ENCODE results near the gene ALPK3.

ALPK3 gene

GRCh38 chr15:84816694-84817465 is at the start of gene ALPK3:
Gene ALPK3 (plus strand): TSS chr15:84817356. CDS start chr15:84817453, 97 bp downstream.
- Histone ChIP-seq H3K9me3 (ENCODE audit: control insufficient read depth, insufficient read depth, low read length) (no peaks in the 10 kb centered on the region), H3K9ac (ENCODE audit: low read depth, low read length) (peak within 1 kb of the TSS; percentile 8; the same call in 1 of the 2 replicates), H3K27ac (ENCODE audit: low read depth, low read length) (peak within 1 kb of the TSS; percentile 70), H3K36me3 (ENCODE audit: control insufficient read depth, insufficient read depth, low read length) (no peaks in the 10 kb centered on the region), H3K4me3 (ENCODE audit: low read depth, low read length) (peak within 1 kb of the TSS; percentile 39), H3K4me1 (ENCODE audit: control insufficient read depth, insufficient read depth, low read length) (peaks cover 27% of the 10 kb centered on the region), H3K27me3 (ENCODE audit: control insufficient read depth, insufficient read depth, low read length) (no peaks in the 10 kb centered on the region)

- Histone ChIP-seq H3K4me1 (ENCODE audit: control insufficient read depth, insufficient read depth, low read length) (no peaks in the 10 kb centered on the region), H3K9ac (ENCODE audit: low read depth, low read length) (no peak overlapping the region), H3K27me3 (ENCODE audit: control insufficient read depth, insufficient read depth, low read length) (no peaks in the 10 kb centered on the region), H3K27ac (ENCODE audit: low read depth, low read length) (no peak overlapping the region), H3K36me3 (ENCODE audit: control insufficient read depth, insufficient read depth, low read length) (peaks cover 17% of the 10 kb centered on the region), H3K9me3 (ENCODE audit: control insufficient read depth, insufficient read depth, low read length) (no peaks in the 10 kb centered on the region), H3K4me3 (ENCODE audit: low read depth, low read length) (no peak overlapping the region)
These were observed 45.1 kb upstream of the ALPK3 start for GRCh38 chr15:84772031-84772430.

DNA sequence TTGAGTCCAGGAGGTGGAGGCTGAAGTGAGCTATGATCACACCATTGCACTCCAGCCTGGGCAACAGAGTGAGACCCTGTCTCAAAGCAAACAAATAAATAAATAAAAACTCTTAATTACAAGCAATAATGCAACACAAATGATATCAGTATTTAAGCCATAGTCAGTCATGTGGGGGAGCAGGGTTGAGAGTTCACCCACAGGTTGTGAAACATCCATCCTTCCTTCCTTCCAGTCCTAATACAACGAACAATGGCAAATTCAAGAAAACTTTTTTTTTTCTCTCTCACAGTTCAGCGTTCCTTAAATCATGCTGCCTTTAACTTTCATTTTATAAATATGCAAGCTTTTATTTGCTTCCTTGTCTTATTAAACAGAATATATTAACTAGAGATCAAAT is 44.7 kb upstream of the ALPK3 start:
- Histone ChIP-seq H3K27me3 (ENCODE audit: control insufficient read depth, insufficient read depth, low read length) (no peaks in the 10 kb centered on the region), H3K36me3 (ENCODE audit: control insufficient read depth, insufficient read depth, low read length) (peaks cover 14% of the 10 kb centered on the region), H3K9ac (ENCODE audit: low read depth, low read length) (no peak overlapping the region), H3K27ac (ENCODE audit: low read depth, low read length) (no peak overlapping the region), H3K9me3 (ENCODE audit: control insufficient read depth, insufficient read depth, low read length) (no peaks in the 10 kb centered on the region), H3K4me1 (ENCODE audit: control insufficient read depth, insufficient read depth, low read length) (no peaks in the 10 kb centered on the region), H3K4me3 (ENCODE audit: low read depth, low read length) (no peak overlapping the region)

DNA sequence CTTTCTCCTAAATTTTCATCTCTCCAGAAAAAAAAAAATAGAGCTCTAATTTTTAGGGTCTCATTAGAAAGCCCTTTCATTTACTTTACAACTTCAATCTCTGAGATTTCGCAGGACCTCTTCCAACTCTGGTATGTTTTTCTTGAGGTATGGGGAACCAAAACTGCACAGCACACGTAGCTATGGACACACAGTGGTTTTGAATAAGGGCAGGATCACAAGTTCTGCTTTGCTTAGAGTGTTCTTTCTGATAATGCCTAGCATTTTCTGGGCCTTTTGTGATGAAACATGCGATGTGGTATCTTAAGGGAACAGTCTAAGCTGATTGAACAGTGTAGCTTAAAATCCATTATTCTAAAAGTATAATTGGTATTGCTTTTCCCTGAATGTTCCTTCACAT is 43.4 kb upstream of the ALPK3 start:
- H3K4me1 ChIP-seq (ENCODE audit: control insufficient read depth, insufficient read depth, low read length), result peaks cover 5% of the 10 kb centered on the region; the same call in 1 of the 2 replicates
- no peak overlapping the region for H3K27ac ChIP-seq (ENCODE audit: low read depth, low read length)
- no peak overlapping the region for H3K9ac ChIP-seq (ENCODE audit: low read depth, low read length)
- H3K4me3 ChIP-seq (ENCODE audit: low read depth, low read length), result no peak overlapping the region
- H3K9me3 ChIP-seq (ENCODE audit: control insufficient read depth, insufficient read depth, low read length), result no peaks in the 10 kb centered on the region
- H3K36me3 ChIP-seq (ENCODE audit: control insufficient read depth, insufficient read depth, low read length), result peaks cover 12% of the 10 kb centered on the region
- no peaks in the 10 kb centered on the region for H3K27me3 ChIP-seq (ENCODE audit: control insufficient read depth, insufficient read depth, low read length)

GRCh38 chr15:84775867-84776449 is 41.2 kb upstream of the ALPK3 start:
- Histone ChIP-seq H3K9me3 (ENCODE audit: control insufficient read depth, insufficient read depth, low read length) (no peaks in the 10 kb centered on the region), H3K4me3 (ENCODE audit: low read depth, low read length) (no peak overlapping the region), H3K9ac (ENCODE audit: low read depth, low read length) (no peak overlapping the region), H3K27ac (ENCODE audit: low read depth, low read length) (no peak overlapping the region), H3K36me3 (ENCODE audit: control insufficient read depth, insufficient read depth, low read length) (peaks cover 6% of the 10 kb centered on the region), H3K4me1 (ENCODE audit: control insufficient read depth, insufficient read depth, low read length) (peaks cover 5% of the 10 kb centered on the region; the same call in 1 of the 2 replicates), H3K27me3 (ENCODE audit: control insufficient read depth, insufficient read depth, low read length) (no peaks in the 10 kb centered on the region)

GRCh38 chr15:84778194-84778593 is 39.0 kb upstream of the ALPK3 start:
- H3K36me3 ChIP-seq (ENCODE audit: control insufficient read depth, insufficient read depth, low read length), result peaks cover 22% of the 10 kb centered on the region
- H3K27ac ChIP-seq (ENCODE audit: low read depth, low read length), result no peak overlapping the region

DNA sequence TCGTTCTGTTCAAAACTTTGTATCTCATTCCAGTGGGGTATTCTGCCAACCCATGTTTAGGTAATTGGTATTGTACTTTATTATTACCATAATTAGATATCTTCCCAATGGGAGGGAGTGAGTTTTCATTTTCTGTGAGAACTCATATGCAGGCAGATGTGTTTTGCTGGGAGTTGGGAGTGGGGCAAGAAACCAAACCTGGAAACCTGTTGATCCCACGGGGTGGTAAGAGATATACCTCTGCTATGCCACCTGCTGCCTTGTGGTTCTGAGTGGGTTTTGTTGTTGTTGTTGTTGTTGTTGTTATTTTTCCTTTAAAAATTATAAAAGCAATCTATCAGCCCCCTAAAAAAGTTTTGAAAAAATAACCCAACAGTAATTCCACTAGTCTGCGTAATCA is 36.7 kb upstream of the ALPK3 start:
- Histone ChIP-seq H3K9me3 (ENCODE audit: control insufficient read depth, insufficient read depth, low read length) (no peaks in the 10 kb centered on the region), H3K4me3 (ENCODE audit: low read depth, low read length) (no peak overlapping the region), H3K27ac (ENCODE audit: low read depth, low read length) (no peak overlapping the region), H3K9ac (ENCODE audit: low read depth, low read length) (no peak overlapping the region), H3K27me3 (ENCODE audit: control insufficient read depth, insufficient read depth, low read length) (no peaks in the 10 kb centered on the region), H3K4me1 (ENCODE audit: control insufficient read depth, insufficient read depth, low read length) (peaks cover 10% of the 10 kb centered on the region; the same call in 1 of the 2 replicates), H3K36me3 (ENCODE audit: control insufficient read depth, insufficient read depth, low read length) (peaks cover 37% of the 10 kb centered on the region)

More at GRCh38 chr15:84778194-84778593, 39.0 kb upstream of the ALPK3 start:
- no peak overlapping the region for H3K9ac ChIP-seq (ENCODE audit: low read depth, low read length)
- peaks cover 5% of the 10 kb centered on the region; the same call in 1 of the 2 replicates for H3K4me1 ChIP-seq (ENCODE audit: control insufficient read depth, insufficient read depth, low read length)
- no peaks in the 10 kb centered on the region for H3K27me3 ChIP-seq (ENCODE audit: control insufficient read depth, insufficient read depth, low read length)
- H3K4me3 ChIP-seq (ENCODE audit: low read depth, low read length), result no peak overlapping the region
- no peaks in the 10 kb centered on the region for H3K9me3 ChIP-seq (ENCODE audit: control insufficient read depth, insufficient read depth, low read length)

- H3K9me3 ChIP-seq (ENCODE audit: control insufficient read depth, insufficient read depth, low read length), result no peaks in the 10 kb centered on the region
These were observed 35.7 kb upstream of the ALPK3 start for GRCh38 chr15:84781495-84781894.

GRCh38 chr15:84782346-84782745 is 34.8 kb upstream of the ALPK3 start:
- no peaks in the 10 kb centered on the region for H3K27me3 ChIP-seq (ENCODE audit: control insufficient read depth, insufficient read depth, low read length)
- peaks cover 10% of the 10 kb centered on the region; the same call in 1 of the 2 replicates for H3K4me1 ChIP-seq (ENCODE audit: control insufficient read depth, insufficient read depth, low read length)
- no peak overlapping the region for H3K27ac ChIP-seq (ENCODE audit: low read depth, low read length)
- H3K36me3 ChIP-seq (ENCODE audit: control insufficient read depth, insufficient read depth, low read length), result peaks cover 37% of the 10 kb centered on the region
- H3K9ac ChIP-seq (ENCODE audit: low read depth, low read length), result no peak overlapping the region
- H3K4me3 ChIP-seq (ENCODE audit: low read depth, low read length), result no peak overlapping the region
- no peaks in the 10 kb centered on the region for H3K9me3 ChIP-seq (ENCODE audit: control insufficient read depth, insufficient read depth, low read length)

More at GRCh38 chr15:84781495-84781894, 35.7 kb upstream of the ALPK3 start:
- Histone ChIP-seq H3K9ac (ENCODE audit: low read depth, low read length) (no peak overlapping the region), H3K4me1 (ENCODE audit: control insufficient read depth, insufficient read depth, low read length) (peaks cover 10% of the 10 kb centered on the region; the same call in 1 of the 2 replicates), H3K27me3 (ENCODE audit: control insufficient read depth, insufficient read depth, low read length) (no peaks in the 10 kb centered on the region), H3K36me3 (ENCODE audit: control insufficient read depth, insufficient read depth, low read length) (peaks cover 37% of the 10 kb centered on the region), H3K27ac (ENCODE audit: low read depth, low read length) (no peak overlapping the region), H3K4me3 (ENCODE audit: low read depth, low read length) (no peak overlapping the region)

GRCh38 chr15:84783493-84784251 is 33.5 kb upstream of the ALPK3 start:
- Histone ChIP-seq H3K4me3 (ENCODE audit: low read depth, low read length) (no peak overlapping the region), H3K27ac (ENCODE audit: low read depth, low read length) (peak overlapping the region; percentile 57), H3K9ac (ENCODE audit: low read depth, low read length) (no peak overlapping the region), H3K36me3 (ENCODE audit: control insufficient read depth, insufficient read depth, low read length) (peaks cover 37% of the 10 kb centered on the region), H3K9me3 (ENCODE audit: control insufficient read depth, insufficient read depth, low read length) (no peaks in the 10 kb centered on the region), H3K27me3 (ENCODE audit: control insufficient read depth, insufficient read depth, low read length) (no peaks in the 10 kb centered on the region), H3K4me1 (ENCODE audit: control insufficient read depth, insufficient read depth, low read length) (peaks cover 5% of the 10 kb centered on the region; the same call in 1 of the 2 replicates)
